WTC11 (cell line): Measurements from ENCODE around the gene ARX.

ENCODE experiments used
- TF ChIP-seq, protein P1 (sequence below): fragments of 200-600 bp; IDR thresholded peaks from 2 replicates; pipeline ENCODE4 v1.8.0; 2022; ENCODE audit warnings: antibody characterized with exemption
- TF ChIP-seq, protein P2 (sequence below): sonication (generic); formaldehyde crosslinking; IDR thresholded peaks from 2 replicates; pipeline ENCODE4 v1.8.0; 2022; ENCODE audit warnings: mild to moderate bottlenecking, missing genetic modification reagents

DNA sequence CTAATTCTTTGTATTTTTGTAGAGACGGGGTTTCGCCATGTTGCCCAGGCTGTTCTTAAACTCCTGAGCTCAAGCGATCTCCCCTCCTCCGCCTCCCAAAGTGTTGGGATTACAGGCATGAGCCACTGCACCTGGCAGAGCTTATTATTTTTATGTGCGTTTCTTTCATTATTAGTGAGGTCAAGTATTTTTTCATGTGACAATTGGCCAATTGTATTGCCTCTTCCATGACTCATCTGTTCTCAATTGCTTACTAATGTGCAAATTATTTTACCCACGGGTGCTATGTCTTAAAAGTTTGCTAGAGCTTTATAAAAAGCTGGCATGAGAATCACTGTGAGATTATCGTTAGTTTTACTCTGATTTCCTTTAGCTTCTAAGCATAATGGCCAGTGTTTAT lies 13.0 kb upstream of the ARX start:
- TF ChIP-seq, protein P1, sequence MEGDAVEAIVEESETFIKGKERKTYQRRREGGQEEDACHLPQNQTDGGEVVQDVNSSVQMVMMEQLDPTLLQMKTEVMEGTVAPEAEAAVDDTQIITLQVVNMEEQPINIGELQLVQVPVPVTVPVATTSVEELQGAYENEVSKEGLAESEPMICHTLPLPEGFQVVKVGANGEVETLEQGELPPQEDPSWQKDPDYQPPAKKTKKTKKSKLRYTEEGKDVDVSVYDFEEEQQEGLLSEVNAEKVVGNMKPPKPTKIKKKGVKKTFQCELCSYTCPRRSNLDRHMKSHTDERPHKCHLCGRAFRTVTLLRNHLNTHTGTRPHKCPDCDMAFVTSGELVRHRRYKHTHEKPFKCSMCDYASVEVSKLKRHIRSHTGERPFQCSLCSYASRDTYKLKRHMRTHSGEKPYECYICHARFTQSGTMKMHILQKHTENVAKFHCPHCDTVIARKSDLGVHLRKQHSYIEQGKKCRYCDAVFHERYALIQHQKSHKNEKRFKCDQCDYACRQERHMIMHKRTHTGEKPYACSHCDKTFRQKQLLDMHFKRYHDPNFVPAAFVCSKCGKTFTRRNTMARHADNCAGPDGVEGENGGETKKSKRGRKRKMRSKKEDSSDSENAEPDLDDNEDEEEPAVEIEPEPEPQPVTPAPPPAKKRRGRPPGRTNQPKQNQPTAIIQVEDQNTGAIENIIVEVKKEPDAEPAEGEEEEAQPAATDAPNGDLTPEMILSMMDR = no peak
- TF ChIP-seq, protein P2, sequence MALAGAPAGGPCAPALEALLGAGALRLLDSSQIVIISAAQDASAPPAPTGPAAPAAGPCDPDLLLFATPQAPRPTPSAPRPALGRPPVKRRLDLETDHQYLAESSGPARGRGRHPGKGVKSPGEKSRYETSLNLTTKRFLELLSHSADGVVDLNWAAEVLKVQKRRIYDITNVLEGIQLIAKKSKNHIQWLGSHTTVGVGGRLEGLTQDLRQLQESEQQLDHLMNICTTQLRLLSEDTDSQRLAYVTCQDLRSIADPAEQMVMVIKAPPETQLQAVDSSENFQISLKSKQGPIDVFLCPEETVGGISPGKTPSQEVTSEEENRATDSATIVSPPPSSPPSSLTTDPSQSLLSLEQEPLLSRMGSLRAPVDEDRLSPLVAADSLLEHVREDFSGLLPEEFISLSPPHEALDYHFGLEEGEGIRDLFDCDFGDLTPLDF (CRISPR knock-in tag) = no peak
